TTC549 (cell line): ENCODE results near the gene ADGB.
A peak's percentile ranks its signal among the peaks of the same experiment; 100 is the strongest.

Experiments used
- FAIRE-seq: peaks from 2 replicates; lab custom pipeline; 2012; peaks lifted over from hg19 to GRCh38; lab: Jason Lieb, UNC

Gene ADGB

GRCh38 chr6:146634022-146634421 is 35.2 kb downstream of the ADGB start:
- FAIRE-seq = no peak

DNA sequence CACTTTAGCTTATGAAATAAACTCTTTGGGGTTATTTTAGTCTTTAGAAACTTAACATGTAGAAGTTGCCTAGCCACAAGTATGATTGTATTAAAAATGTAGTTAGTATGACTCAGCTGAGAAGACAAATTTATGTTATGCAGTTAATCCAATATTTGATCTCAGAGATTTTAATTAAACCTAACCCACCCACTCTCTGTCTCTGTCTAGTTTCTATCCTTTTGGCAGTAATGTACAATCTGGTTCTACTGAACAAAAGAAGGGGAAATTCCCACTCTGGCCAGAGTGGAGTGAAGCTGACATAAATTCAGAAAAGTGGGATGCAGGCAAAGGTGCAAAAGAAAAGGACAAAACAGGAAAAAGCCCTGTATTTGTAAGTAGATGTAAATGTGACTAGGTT is 36.4 kb downstream of the ADGB start:
- FAIRE-seq = no peak

- FAIRE-seq = no peak
These were observed 37.7 kb downstream of the ADGB start for GRCh38 chr6:146636481-146636880.

GRCh38 chr6:146642921-146643320 is 44.1 kb downstream of the ADGB start:
- no peak for FAIRE-seq

DNA sequence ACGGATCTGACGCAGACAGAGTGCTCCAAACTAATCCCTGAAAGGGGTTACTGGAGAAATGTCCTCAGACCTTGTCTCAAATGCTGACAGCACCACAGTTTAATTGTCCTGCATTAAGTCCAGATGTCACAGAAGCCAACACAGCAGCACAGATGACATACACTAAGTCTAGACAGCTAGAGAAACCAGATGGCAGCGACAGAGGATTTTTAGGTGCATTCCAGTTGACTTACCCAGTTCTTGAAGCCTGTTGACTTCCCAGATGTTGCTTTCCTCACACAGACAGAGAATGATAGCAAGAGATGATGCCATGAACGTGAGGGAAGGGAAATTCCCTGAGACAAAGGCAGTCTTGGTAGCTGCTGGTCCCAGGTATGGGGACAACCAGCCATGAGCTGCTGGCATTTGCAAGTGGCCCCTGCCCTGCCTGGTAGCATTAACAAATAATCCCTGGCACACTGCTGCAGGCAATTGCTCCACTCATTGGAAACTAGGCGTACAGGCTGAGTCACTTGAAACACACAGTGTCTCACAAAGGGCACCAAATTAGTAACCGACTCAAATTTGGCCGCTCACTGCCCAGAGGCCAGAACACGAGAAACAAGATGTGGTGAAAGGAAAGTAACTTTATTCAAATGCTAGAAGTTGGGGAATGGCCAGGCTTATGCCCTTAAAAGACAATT is 52.2 kb downstream of the ADGB start:
- FAIRE-seq = no peak

DNA sequence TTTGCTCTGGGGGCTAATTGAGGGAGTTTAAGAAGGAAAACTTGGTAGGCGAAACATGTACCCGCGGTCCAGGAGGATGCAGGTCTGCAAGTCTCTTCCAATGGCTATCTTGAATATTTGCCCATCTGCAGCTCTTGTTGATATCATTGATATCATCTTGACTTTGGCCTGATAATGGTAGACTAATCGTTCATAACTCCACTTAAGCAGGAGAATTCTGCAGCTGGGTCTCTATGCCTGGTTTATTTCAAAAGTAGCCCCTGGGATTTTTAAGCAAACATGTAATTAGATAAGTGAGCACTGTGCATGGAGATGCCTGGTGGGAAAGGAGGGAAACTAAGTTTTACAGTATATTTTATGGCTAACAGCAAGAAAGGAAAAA is 52.7 kb downstream of the ADGB start:
- FAIRE-seq = no peak

DNA sequence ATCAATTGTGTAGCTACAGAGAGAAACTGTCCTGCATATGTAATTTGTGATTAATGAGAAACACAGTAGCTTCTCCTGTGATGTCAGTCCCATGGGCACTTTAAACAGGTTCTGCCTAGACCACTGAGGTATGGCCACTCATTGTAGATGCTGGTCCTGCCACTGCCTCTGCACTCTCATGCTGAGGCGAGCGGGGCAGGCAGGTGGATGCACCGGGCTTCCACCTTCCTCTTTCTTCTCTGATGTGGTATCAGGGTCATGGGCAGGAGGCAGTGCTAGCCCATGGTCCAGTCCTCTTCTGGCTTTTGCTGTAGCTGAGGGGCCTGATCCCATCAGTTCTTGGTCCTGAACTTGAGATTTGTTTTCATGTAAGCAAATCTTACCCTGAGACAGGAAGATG is 58.7 kb downstream of the ADGB start:
- FAIRE-seq = no peak

- FAIRE-seq = no peak
These were observed 66.1 kb downstream of the ADGB start for GRCh38 chr6:146664871-146665360.

DNA sequence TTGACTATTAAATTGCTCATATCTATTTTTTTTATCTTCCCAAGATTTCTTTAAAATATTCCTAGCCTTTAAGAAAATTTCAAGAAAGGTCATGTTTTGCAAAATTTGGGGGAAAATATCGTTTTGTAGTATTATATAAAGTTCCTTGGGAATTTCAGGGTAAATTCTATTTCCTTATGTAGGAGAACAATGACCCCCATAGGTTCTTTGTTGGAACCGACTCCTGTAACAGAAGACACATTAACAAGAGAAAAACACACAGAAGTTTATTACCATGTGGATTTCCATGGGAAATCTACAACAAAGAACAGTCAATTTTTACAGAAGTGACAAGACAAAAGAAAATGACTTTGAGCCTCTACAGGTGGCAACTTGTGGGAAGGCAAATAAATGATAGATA is 68.1 kb downstream of the ADGB start:
- FAIRE-seq = no peak

- no peak for FAIRE-seq
These were observed 71.4 kb downstream of the ADGB start for GRCh38 chr6:146670161-146670560.

GRCh38 chr6:146673069-146673468 is 74.3 kb downstream of the ADGB start:
- no peak for FAIRE-seq

DNA sequence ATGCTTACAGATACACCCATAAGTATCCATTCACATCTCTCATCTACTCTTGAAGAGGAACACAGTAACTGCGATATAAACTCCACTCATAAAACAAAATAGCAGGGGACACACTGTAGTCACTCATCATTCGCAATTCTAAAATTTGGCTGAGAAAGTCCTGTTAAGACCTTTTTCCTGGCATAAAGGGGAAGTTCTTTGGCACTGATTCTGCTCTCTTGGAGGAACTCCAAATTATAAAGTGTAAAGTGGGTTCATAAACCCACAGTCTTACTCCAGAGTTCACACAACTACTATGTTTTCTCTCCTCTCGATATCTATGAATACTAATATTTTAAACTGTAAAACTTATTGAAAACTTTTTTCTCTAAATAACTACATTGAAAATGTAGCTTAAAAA is 80.6 kb downstream of the ADGB start:
- no peak for FAIRE-seq

GRCh38 chr6:146682919-146683318 is 84.1 kb downstream of the ADGB start:
- no peak for FAIRE-seq

- no peak for FAIRE-seq
These were observed 91.0 kb downstream of the ADGB start for GRCh38 chr6:146689806-146690205.

DNA sequence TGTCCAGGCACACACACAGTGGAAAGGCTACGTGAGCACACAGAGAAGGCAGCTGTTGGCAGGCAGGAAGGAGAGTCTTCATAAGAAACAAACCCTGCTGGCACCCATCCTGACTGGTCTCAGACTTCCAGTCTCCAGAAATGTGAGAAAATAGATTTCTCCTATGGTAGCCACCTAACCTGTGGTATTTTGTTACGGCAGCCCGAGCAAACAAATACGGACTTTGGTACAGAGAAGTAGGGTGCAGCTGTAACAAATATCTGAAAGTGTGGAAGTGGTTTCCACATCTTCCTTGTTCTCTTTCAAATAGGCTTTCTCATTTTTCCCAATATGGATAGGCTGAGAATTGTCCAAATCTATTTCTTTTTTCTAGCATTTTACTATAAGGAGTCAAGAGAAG is 94.6 kb downstream of the ADGB start:
- FAIRE-seq = no peak

DNA sequence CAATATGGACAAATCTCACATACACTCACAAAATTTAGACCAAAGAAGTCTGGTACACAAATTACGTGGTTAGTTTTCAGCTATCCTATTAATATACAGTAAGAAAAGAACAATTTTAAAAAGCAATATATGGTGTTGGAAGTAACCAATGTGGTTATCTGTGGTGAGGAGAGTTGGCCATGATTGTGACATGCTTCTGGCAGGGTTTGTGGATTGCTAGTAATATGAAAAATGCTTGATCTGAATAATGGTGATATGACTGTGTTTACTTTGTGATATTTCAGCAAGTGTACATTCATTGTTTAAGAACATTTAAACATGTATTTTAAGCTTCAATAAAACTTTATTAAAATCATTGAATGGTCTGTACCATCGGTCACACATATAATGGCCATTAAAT is 99.1 kb downstream of the ADGB start:
- FAIRE-seq = no peak

DNA sequence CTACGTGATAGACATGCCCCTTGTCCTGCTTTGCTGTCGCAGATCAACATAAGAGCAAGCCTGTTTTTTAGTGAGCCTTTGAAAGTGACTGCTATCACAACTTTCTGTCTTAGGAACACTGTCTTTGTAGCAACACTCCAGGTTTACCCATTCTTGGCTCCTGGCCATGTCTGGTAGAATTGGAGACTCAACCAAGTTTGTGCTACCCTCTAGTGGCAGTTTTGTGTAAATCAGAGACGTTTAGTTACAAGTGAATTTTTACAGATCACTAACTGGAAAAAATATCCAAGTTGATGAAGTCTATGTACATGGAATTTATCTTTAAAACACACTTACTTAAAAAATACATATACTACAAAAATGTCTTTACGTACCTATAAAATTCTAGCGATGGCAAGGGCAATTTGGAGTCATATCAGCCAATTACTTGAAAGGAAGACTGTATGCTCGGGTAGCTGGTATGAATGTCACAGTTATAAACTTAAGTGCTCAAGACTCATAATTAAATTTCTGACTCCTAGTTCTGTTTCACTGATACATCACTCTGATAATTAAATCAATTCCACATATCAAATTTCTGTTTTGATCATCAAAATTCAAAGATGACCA is 101.4 kb downstream of the ADGB start:
- FAIRE-seq = peak; percentile 92

GRCh38 chr6:146701632-146702031 is 102.9 kb downstream of the ADGB start:
- FAIRE-seq = no peak

DNA sequence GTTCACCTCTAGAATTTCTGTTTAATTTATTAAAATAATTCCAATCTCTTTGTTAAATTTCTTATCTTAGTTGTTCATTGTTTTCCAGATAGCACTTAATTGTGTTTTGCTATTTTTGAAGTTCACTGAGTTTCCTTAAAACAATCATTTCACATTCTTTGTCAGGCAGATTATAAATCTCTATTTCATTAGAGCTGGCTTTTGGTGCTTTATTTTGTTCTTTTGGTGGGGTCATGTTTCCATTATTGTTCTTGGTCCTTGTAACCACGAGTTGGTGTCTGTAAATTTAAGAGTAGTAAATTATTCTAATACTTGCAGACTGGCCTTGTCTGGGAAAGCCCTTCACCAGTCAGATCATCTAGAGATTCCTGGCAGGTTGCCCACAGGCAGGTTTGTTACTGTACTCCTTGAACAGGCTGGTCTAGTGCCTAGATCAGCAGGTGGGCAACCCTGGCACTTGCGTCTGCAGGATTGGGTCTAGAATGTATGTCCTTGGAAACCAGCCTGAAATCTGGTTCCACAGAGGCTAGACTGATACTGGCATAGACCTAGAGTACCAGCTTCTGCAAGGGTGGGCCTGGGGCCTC is 110.4 kb downstream of the ADGB start:
- FAIRE-seq = no peak

DNA sequence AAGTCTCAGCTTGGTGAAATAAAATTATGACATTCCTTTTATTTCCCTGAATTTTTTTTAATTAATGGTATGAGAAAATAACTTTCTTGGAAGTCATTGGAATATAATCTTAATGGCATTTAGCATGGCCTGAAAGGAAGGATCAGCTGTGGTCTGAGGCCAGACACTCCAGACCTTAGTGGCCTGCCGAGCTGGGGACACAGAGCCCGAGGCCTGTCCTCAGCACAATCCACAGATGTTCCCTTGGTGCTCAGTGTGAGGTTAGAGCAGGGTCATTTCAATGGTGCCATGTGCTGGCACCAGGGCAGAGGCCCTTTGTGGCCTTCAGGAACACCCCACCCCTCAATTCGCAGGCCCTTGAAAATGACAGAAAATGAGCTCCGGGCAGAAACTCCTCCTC is 120.6 kb downstream of the ADGB start:
- FAIRE-seq = no peak

DNA sequence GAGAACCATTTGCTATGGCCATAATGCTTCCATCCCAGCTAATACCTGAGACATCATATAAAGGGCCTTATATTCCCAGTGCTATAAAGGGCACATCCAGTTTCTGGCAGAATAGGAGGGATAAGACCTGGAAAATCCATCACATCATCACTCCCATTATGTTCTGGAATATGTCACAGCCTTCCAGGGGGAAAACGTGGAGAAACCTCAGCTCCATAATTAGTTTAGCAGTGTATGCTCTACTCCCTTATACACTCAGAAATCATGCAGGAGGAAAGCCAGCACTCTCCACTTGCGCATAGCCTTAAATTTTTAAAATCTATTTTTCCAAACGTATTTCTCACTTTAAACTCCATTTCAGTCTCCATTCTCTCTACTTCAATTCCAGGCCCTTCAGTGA is 140.9 kb downstream of the ADGB start:
- FAIRE-seq = no peak

DNA sequence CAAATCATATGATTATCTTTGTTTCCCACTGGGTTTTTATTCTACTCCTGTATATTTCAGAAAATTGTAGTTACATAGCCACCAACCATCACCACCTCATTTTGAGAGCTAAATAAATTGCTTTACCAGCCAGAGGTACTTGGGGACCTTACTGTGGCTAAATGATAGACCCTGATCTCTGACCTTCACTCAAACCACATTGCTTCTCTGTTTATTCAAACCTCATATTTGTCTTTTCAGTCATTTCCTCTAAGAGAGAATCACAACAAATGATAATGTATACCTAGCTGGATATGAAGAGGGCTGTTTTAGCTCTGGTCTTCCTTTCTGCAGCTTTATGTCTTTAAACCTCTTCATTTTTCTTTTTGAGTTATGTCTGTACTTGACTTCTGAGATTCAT is 142.8 kb downstream of the ADGB start:
- FAIRE-seq = no peak

GRCh38 chr6:146753306-146753705 is 154.5 kb downstream of the ADGB start:
- FAIRE-seq = no peak

DNA sequence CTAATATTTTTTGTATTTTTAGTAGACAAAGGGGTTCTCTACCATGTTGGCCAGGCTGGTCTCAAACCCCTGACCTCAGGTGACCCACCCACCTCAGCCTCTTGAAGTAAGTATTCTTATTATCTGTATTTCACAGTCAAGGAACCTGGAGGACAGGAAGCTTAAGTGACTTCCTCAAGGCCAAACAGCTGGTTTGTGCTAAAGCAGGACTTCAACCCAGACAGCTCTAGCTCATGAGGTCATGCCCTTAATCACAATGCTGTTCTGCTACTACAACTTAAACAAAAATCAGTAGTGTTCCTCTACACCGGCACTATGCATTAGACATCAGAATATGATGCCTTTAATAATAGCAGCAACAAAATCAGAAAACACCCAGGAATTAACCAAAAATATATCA is 168.9 kb downstream of the ADGB start:
- no peak for FAIRE-seq
